Ureter (tissue), 1 donor: ENCODE measurements around the gene OR5H1. TPM values are rescaled to one million over a fixed set of nuclear protein-coding genes. Genes with fewer than 3 reads are reported as not detected.

Source experiments
- total RNA-seq: library from RNA; stranded (reverse); gene quantifications from one replicate; pipeline ENCODE4 v1.2.4, GENCODE V29; 2023
- donor health status: DM: yes; HTN: yes; CAD: no.

OR5H1 gene
- total RNA-seq, 1 donor from 2014 or later: 0.13 TPM

Other genes with a start within 250 kb of the OR5H1 start
- gene RIOX2, start 158.3 kb upstream of the OR5H1 start, total RNA-seq: 53.6 TPM
- gene GABRR3, start 95.4 kb upstream of the OR5H1 start, total RNA-seq: 0.10 TPM
- gene OR5AC2, start 43.5 kb upstream of the OR5H1 start, total RNA-seq: not detected
- gene OR5H14, start 16.8 kb downstream of the OR5H1 start, total RNA-seq: not detected
- gene OR5H15, start 36.0 kb downstream of the OR5H1 start, total RNA-seq: not detected
- not detected for gene OR5H6, start 133.5 kb downstream of the OR5H1 start, total RNA-seq
- not detected for gene OR5H2, start 151.8 kb downstream of the OR5H1 start, total RNA-seq
- gene OR5K4, start 223.1 kb downstream of the OR5H1 start, total RNA-seq: not detected